Trophoblast cell (in vitro differentiated cells and primary cell): Measurements from ENCODE around the gene GC.

ENCODE experiments used
- DNase-seq, 2 donors: peaks; one replicate each; pipeline ENCODE4 v3.0.0-alpha.2; 2016
- H2AFZ ChIP-seq: 2 replicates; pipeline ENCODE4 v1.6.1; 2013; ENCODE audit warnings: low read length, moderate library complexity, mild to moderate bottlenecking; ENCODE audit not compliant: insufficient read depth, poor library complexity
- H2AK5ac ChIP-seq: 2 replicates; pipeline ENCODE4 v1.6.1; 2013; ENCODE audit warnings: mild to moderate bottlenecking, low read length
- H2BK120ac ChIP-seq: 2 replicates; pipeline ENCODE4 v1.6.1; 2013; ENCODE audit warnings: low read length, mild to moderate bottlenecking, moderate library complexity; ENCODE audit not compliant: insufficient read depth, poor library complexity
- H2BK12ac ChIP-seq: 2 replicates; pipeline ENCODE4 v1.6.1; 2013; ENCODE audit warnings: mild to moderate bottlenecking, low read length, moderate library complexity
- H2BK5ac ChIP-seq: 2 replicates; pipeline ENCODE4 v1.6.1; 2013; ENCODE audit warnings: low read length, low read depth, moderate library complexity, mild to moderate bottlenecking; ENCODE audit not compliant: poor library complexity
- H3K14ac ChIP-seq: 2 replicates; pipeline ENCODE4 v1.6.1; 2013; ENCODE audit warnings: mild to moderate bottlenecking, low read length
- H3K18ac ChIP-seq: 2 replicates; pipeline ENCODE4 v1.6.1; 2013; ENCODE audit warnings: mild to moderate bottlenecking, low read length
- H3K23ac ChIP-seq: 2 replicates; pipeline ENCODE4 v1.6.1; 2013; ENCODE audit warnings: low read length
- H3K27ac ChIP-seq: 2 replicates; pipeline ENCODE4 v1.5.1; 2013; ENCODE audit warnings: low read depth, mild to moderate bottlenecking, inconsistent platforms, low read length, moderate library complexity
- H3K27me3 ChIP-seq: 2 replicates; pipeline ENCODE4 v1.6.1; 2013; ENCODE audit warnings: inconsistent platforms, mild to moderate bottlenecking, low read length, moderate library complexity; ENCODE audit not compliant: insufficient read depth
- H3K36me3 ChIP-seq, 2 experiments: 1 replicate in 1 of 2; 2 replicates in 1 of 2; pipeline ENCODE4 v1.6.1; 2013; ENCODE audit warnings: low read length in 2 of 2, mild to moderate bottlenecking in 2 of 2, moderate library complexity in 1 of 2; ENCODE audit not compliant: insufficient read depth in 2 of 2, control insufficient read depth in 1 of 2
- H3K4ac ChIP-seq: 2 replicates; pipeline ENCODE4 v1.6.1; 2013; ENCODE audit warnings: low read depth, mild to moderate bottlenecking, low read length, moderate library complexity
- H3K4me1 ChIP-seq, 2 experiments: 1 replicate in 1 of 2; 2 replicates in 1 of 2; pipeline ENCODE4 v1.6.1; 2013; ENCODE audit warnings: low read length in 2 of 2, mild to moderate bottlenecking in 2 of 2, moderate library complexity in 1 of 2; ENCODE audit not compliant: insufficient read depth in 2 of 2, control insufficient read depth in 1 of 2
- H3K4me2 ChIP-seq: 2 replicates; pipeline ENCODE4 v1.6.1; 2013; ENCODE audit warnings: inconsistent platforms, mild to moderate bottlenecking, low read length, moderate library complexity
- H3K4me3 ChIP-seq: 2 replicates; pipeline ENCODE4 v1.5.1; 2013; ENCODE audit warnings: mild to moderate bottlenecking, low read depth, low read length, inconsistent platforms
- H3K79me1 ChIP-seq: one replicate; pipeline ENCODE4 v1.6.1; 2013; ENCODE audit warnings: low read length
- H3K79me2 ChIP-seq: 2 replicates; pipeline ENCODE4 v1.6.1; 2013; ENCODE audit warnings: low read length, mild to moderate bottlenecking; ENCODE audit not compliant: control insufficient read depth, insufficient read depth, poor library complexity
- H3K9ac ChIP-seq: 2 replicates; pipeline ENCODE4 v1.6.1; 2013; ENCODE audit warnings: mild to moderate bottlenecking, low read length
- H3K9me3 ChIP-seq: 2 replicates; pipeline ENCODE4 v1.6.1; 2013; ENCODE audit warnings: low read depth, mild to moderate bottlenecking, control low read depth, inconsistent platforms, low read length; ENCODE audit not compliant: insufficient read depth
- H4K12ac ChIP-seq: 2 replicates; pipeline ENCODE4 v1.6.1; 2013; ENCODE audit warnings: low read depth, mild to moderate bottlenecking, low read length, moderate library complexity
- H4K8ac ChIP-seq: 2 replicates; pipeline ENCODE4 v1.6.1; 2013; ENCODE audit warnings: low read depth, mild to moderate bottlenecking, low read length, moderate library complexity
- H4K91ac ChIP-seq: one replicate; pipeline ENCODE4 v1.6.1; 2013; ENCODE audit warnings: low read depth, mild to moderate bottlenecking, low read length, moderate library complexity
- WGBS: extraction: QIAGEN DNeasy Blood & Tissue Kit; methylation state at CpG from one replicate; pipeline ENCODE4 v1.1.7; 2013; ENCODE audit warnings: missing lambda C conversion rate; ENCODE audit not compliant: insufficient read length, insufficient coverage; ENCODE audit errors: extremely low coverage; 5-methylcytosine and 5-hydroxymethylcytosine counted together

Gene GC

DNA sequence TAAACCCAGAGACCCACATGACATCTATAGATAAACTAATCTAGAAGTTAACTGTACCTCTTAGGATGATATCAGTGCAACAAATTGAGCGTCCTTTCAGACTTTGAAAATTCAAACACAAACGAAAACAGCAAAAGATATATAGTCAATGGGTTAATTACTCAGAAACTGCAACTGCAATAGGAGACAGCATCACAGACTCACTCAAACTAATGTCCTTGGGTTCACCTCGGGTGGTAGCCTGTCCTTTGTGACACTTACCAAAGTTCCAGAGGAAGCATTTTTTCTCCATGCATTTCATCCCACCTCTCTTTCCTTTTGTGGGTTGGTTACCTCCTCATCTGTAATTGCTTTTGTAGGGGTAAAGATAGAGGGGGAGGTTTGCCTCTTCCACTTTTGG is 9.7 kb downstream of the GC start:
- Histone ChIP-seq H3K4me1 (no peaks in the 10 kb centered on the region), H3K27ac (no peak overlapping the region), H3K4me3 (no peak overlapping the region), H3K27me3 (no peaks in the 10 kb centered on the region), H3K9ac (no peak overlapping the region), H2BK12ac (no peak overlapping the region), H2AK5ac (no peak overlapping the region), H4K12ac (no peak overlapping the region), H3K23ac (no peak overlapping the region), H3K36me3 (no peaks in the 10 kb centered on the region), H3K18ac (no peak overlapping the region), H3K79me1 (no peaks in the 10 kb centered on the region), H2BK5ac (no peak overlapping the region), H2BK120ac (no peak overlapping the region), H4K8ac (no peak overlapping the region), H3K4ac (no peak overlapping the region), H2AFZ (no peak overlapping the region), H3K14ac (no peak overlapping the region), H3K79me2 (no peaks in the 10 kb centered on the region), H3K9me3 (no peaks in the 10 kb centered on the region), H3K4me2 (no peak overlapping the region), H4K91ac (no peak overlapping the region)
- no CpG with 5 or more reads among the region's 3 CpGs for WGBS
- no peak for DNase-seq

DNA sequence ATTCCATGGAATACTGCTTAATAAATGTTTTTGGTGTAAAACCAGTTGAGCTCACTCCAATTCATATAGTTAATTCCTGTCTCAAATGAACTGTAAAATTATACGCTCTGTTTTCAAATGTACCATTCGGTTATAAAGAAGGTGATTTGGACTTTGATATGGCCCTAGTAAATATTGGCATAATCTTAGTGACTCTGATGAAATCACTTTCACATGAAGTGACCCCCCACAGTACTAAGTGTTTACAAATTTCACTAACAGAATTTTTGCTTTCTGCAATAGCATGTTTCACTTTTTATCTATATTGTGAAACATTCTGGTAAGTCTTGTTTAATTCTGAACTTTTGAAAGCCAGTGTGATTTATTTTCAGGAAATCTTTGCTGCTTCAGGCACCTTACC is 10.9 kb downstream of the GC start:
- H3K18ac ChIP-seq: no peak overlapping the region
- no peak overlapping the region for H4K12ac ChIP-seq
- no peak overlapping the region for H3K4me2 ChIP-seq
- H3K4me3 ChIP-seq: no peak overlapping the region
- H3K79me2 ChIP-seq: no peaks in the 10 kb centered on the region
- H3K9me3 ChIP-seq: no peaks in the 10 kb centered on the region
- no peaks in the 10 kb centered on the region for H3K4me1 ChIP-seq
- no peak overlapping the region for H4K8ac ChIP-seq
- WGBS: no CpG with 5 or more reads among the region's 2 CpGs
- H3K23ac ChIP-seq: no peak overlapping the region
- no peak overlapping the region for H2AFZ ChIP-seq
- no peak overlapping the region for H2AK5ac ChIP-seq
- no peak overlapping the region for H3K9ac ChIP-seq
- H2BK120ac ChIP-seq: no peak overlapping the region
- no peak overlapping the region for H4K91ac ChIP-seq
- no peak overlapping the region for H2BK12ac ChIP-seq
- no peaks in the 10 kb centered on the region for H3K36me3 ChIP-seq
- H3K79me1 ChIP-seq: no peaks in the 10 kb centered on the region
- H3K27ac ChIP-seq: no peak overlapping the region
- no peaks in the 10 kb centered on the region for H3K27me3 ChIP-seq
- no peak overlapping the region for H3K14ac ChIP-seq
- DNase-seq: no peak
- H3K4ac ChIP-seq: no peak overlapping the region
- H2BK5ac ChIP-seq: no peak overlapping the region

DNA sequence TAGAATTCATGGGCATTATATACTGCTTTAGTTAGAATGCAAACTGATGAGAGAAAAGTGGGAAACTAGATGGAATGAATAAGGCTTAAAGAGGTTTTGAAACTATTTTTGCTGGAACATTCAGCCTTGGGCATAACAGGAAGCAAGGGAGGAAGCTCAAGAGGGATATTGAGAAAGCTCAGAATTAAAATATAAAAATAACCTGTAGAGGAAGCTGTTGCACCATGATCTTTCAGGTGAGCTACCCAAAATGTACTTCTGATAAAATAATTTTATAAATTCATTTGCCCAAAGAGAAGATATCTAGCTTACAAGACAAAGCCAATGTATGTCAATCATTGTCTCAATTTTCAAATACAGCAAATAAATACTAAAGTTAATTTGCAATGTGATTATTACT is 11.3 kb downstream of the GC start:
- no peak overlapping the region for H2AFZ ChIP-seq
- no peak overlapping the region for H4K12ac ChIP-seq
- H3K79me1 ChIP-seq: no peaks in the 10 kb centered on the region
- no peak overlapping the region for H3K14ac ChIP-seq
- no peak overlapping the region for H4K91ac ChIP-seq
- H3K9me3 ChIP-seq: no peaks in the 10 kb centered on the region
- H2BK5ac ChIP-seq: no peak overlapping the region
- H3K18ac ChIP-seq: no peak overlapping the region
- H3K27ac ChIP-seq: no peak overlapping the region
- H2AK5ac ChIP-seq: no peak overlapping the region
- no peak overlapping the region for H4K8ac ChIP-seq
- H3K4me3 ChIP-seq: no peak overlapping the region
- no peak for DNase-seq
- H2BK120ac ChIP-seq: no peak overlapping the region
- no peaks in the 10 kb centered on the region for H3K27me3 ChIP-seq
- no peaks in the 10 kb centered on the region for H3K79me2 ChIP-seq
- H2BK12ac ChIP-seq: no peak overlapping the region
- H3K4me1 ChIP-seq: no peaks in the 10 kb centered on the region
- H3K36me3 ChIP-seq: no peaks in the 10 kb centered on the region
- no peak overlapping the region for H3K4ac ChIP-seq
- no peak overlapping the region for H3K9ac ChIP-seq
- H3K23ac ChIP-seq: no peak overlapping the region
- H3K4me2 ChIP-seq: no peak overlapping the region

DNA sequence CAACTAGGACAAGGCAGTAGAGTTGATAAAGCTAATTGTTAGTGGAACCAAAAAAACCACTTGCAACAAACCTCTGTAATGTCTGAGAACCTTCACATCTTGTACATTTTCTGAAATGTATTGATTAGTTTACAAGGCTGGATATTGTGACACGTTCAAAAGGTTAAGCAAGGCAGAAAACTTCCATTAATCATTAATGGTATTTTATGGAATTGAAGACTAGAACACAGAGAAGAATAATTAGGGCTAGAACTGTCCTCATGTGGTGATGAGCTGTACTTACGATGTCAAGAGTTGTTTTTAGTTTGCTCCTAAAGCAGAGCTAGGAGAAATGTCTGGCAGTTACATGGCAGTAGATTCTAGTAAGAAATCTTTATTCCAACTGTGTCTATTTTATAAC is 12.3 kb downstream of the GC start:
- Histone ChIP-seq H3K27ac (no peak overlapping the region), H2BK12ac (no peak overlapping the region), H3K14ac (no peak overlapping the region), H3K79me1 (no peaks in the 10 kb centered on the region), H3K4me2 (no peak overlapping the region), H3K9ac (no peak overlapping the region), H4K91ac (no peak overlapping the region), H3K9me3 (no peaks in the 10 kb centered on the region), H3K23ac (no peak overlapping the region), H3K4me3 (no peak overlapping the region), H4K8ac (no peak overlapping the region), H2BK120ac (no peak overlapping the region), H4K12ac (no peak overlapping the region), H3K27me3 (no peaks in the 10 kb centered on the region), H3K79me2 (no peaks in the 10 kb centered on the region), H2AFZ (no peak overlapping the region), H3K36me3 (no peaks in the 10 kb centered on the region), H3K4ac (no peak overlapping the region), H2AK5ac (no peak overlapping the region), H3K18ac (no peak overlapping the region), H2BK5ac (no peak overlapping the region), H3K4me1 (no peaks in the 10 kb centered on the region)
- DNase-seq: no peak
- WGBS: no CpG with 5 or more reads among the region's 2 CpGs

DNA sequence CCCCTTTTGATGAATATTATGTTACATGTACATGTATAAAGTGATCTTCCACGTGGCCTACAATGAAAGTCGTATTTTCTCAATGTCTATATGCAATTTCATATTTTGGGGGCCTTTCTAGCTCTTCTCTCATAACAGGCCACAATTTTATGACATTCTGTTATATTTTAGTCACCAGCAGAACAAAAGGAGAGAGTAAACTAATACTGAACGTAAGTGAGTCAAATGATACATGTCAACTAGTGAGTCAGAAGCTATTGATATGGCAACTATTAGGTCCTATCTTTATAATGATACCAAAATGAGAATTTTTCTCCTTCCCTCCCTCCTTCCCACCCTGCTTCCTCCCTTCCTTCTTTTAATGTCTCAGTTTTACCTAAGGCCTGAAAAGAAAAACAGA is 14.4 kb downstream of the GC start:
- Histone ChIP-seq H3K18ac (no peak overlapping the region), H3K36me3 (no peaks in the 10 kb centered on the region), H2AFZ (no peak overlapping the region), H4K8ac (no peak overlapping the region), H3K79me1 (no peaks in the 10 kb centered on the region), H2BK120ac (no peak overlapping the region), H3K23ac (no peak overlapping the region), H4K12ac (no peak overlapping the region), H2BK5ac (no peak overlapping the region), H3K27ac (no peak overlapping the region), H3K27me3 (no peaks in the 10 kb centered on the region), H3K4me3 (no peak overlapping the region), H3K14ac (no peak overlapping the region), H3K9ac (no peak overlapping the region), H3K9me3 (no peaks in the 10 kb centered on the region), H3K4me2 (no peak overlapping the region), H3K4me1 (no peaks in the 10 kb centered on the region), H2BK12ac (no peak overlapping the region), H2AK5ac (no peak overlapping the region), H4K91ac (no peak overlapping the region), H3K4ac (no peak overlapping the region), H3K79me2 (no peaks in the 10 kb centered on the region)
- no peak for DNase-seq
- WGBS: no CpG with 5 or more reads among the region's 3 CpGs
